NCI-H524 (cell line): ENCODE results near the gene NR3C1.

Experiments
- DNase-seq, 2 experiments: peaks; one replicate each; lab custom pipeline; 2025; lab: John Stamatoyannopoulos, UW

Gene NR3C1

DNA sequence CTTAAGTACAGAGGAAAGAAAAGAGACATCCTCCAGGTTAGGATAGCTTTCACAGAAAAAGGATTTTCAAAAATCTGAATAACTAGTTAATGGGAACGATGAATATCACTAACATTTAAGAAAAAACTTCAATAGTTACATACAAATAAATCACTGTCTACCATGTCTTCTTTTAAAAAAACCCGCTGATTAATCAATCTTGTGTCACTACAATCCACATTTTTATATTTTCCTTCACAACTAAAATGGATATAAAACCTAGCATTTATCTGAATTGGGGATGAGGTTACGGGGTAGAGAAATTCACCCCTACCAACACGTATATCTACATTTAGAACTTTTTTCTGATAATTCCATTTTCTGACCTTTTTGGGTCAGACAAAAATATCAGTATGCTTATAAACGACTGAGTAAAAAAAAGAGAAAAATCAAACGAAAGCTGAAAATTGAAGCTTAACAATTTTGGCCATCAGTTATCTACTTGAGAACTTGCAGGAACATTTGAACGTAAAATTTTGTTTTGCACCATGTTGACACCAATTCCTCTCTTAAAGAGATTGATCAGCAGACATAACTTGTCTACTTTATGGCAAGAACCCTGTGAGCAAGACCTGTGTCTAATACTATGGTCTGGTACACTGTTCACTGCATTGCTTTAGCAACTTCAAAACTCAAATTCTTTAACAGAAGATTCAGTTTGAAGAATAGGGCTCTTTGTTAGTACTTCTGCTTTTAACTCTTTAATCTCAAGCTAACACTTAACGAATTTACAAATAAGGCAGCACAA lies 4.8 kb downstream of the NR3C1 start:
- DNase-seq: no peak

DNA sequence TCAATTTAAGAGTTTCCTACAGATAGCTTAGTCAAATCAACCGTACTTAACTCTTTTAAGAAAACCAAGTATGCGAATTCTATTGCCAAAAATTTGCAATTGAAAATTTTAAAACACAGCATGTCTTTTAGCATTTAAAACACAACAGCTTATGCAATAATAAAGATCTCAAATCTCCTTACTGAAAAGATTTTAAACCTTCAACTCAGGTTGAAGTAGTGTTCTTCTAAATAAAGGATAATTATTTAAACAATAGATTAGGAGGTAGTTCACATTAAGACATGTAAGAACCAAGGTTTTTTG lies 5.5 kb downstream of the NR3C1 start:
- DNase-seq: no peak

DNA sequence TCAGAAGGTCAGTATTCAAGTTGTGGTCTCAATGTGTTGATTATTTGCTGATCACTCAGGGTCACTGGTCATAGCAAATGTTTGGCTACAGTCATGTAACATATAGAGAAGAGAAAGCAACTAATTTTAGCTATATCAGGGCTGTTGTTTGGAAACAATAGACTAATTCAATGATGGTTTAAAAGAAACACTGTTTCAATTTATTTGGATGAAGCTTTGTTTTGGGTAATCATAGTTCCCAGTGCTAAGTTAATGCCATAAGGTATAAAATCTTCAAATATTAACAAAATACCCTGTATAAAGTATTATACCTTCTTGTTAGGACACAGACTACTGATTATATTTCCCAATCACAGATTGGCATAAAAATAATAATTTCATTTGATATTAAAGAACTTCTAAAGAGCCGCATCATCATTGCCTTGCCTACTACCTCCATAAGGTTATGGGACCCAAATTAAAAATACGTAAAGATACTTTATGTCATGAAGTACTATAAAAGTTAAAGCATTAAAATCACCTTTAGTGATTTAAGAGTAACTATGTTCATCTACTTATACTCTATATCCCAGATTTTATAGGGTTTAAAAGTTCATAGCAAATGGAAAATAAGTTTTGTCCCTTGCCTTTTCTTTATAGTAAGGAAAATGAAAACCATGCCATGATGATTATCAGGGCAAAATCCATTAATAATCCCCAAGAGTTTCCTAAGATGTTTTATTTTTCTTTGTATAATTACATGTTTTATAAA lies 6.0 kb downstream of the NR3C1 start:
- DNase-seq: no peak

DNA sequence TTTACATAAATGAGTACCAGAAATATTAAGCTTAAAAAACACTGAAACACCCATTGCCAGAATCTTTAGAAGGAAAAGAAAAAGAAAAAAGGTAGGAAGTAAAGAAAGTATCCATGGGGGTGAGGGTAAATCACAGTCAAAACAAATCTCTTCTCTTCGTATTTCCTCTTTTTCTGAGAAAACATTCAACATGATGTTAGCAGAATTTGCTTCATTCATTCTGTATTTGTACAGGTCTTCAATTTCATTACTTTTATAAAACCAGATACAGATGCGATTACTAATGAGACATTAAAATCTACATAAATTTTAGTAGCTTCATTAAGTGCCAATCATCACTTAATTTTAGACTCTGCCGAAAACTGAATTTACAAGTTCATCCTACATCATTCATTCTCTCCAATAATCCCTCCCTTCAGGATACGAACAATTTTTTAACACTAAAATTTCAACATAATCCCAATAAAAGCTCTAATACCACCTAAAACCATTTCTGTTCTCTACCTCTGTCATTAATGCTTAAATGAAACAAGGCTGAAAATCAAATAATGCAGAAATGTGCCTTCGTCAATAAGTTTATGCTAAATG lies 7.0 kb downstream of the NR3C1 start:
- DNase-seq: no peak

DNA sequence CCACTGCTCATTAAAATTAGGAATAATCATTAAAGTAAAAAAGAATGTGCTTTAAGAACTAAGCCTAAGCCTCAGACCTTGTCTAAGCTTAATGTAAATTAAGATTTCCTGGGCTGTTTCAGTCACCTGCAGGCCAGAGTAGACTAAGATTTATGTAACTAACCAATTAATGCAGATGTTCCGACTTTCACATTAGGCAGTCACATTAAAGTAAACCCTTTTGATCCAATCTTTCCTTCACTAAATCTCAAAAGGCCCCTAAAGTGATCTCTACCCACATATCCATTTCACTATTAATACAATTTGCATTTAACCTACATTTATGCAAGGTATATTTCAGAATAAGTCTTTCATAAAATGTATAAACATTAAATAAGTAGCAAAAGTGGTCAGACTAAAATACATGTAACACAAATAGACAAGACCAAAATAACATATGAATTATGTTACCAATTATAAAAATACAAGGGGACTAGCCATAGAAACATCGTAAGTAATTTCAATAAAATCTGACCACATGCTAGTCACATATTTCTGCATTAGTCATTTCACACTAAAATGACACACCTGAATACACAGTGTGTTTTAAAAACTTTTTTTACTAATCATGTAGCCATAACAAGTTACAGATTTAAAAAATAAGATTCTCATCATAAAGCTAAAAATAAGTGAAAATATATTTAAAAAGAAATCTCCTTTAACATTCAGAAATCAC lies 7.7 kb downstream of the NR3C1 start:
- DNase-seq: peak in 1 of 2 experiments; percentile 16

DNA sequence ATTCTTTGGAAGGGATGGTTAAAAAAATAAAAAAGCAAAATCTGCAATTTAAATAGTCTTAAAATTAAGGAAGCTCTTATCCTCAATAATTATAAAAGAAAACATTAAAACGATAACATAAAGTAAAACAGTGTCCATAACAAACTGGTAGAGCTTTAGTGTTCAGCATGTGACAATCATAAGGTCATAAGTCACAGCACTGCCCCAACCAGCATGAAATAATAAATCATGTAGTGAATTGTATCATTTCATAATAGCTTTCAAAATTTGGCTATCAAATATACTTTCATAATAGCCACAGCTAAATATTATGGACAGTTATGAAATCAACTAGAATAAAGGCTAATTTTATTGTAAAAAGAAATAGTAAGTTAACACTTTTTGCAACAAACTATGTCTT lies 10.0 kb downstream of the NR3C1 start:
- DNase-seq: no peak

DNA sequence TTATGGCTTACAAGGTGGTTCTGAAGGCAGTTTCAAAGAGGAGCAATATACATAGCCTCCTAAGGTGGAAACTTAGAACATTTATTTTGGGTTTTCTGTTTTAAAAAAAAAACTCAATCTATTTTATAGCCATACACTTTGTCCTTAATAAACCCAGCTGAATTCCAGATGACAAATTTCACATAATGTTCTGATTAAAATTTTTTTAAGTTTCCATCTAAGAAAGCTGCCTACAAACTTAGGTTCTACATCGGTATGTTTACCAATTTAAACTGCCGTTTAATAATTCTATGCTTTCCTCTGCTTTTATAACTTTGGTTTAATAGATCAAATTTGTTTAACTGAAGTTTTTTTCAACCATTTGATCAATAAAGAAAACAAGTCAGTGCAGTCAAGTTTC lies 12.5 kb downstream of the NR3C1 start:
- no peak for DNase-seq

DNA sequence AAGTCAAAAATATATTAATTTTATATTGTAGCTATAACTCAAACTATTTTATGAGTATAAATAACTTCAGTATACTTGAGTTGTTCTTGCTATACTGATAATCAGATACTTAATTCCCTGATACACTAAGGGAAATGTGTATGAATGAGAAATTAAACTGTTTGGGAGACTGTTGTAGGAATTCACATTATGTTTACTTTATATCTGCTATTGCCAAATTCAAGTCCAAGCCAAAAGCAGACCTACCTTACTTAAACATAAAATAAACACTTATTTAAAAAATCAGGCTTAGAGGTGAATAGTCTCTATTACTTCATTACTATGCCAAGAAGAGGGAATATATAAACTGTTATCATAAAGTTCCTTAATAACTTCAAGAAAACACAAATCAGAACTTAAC lies 13.2 kb downstream of the NR3C1 start:
- no peak for DNase-seq

DNA sequence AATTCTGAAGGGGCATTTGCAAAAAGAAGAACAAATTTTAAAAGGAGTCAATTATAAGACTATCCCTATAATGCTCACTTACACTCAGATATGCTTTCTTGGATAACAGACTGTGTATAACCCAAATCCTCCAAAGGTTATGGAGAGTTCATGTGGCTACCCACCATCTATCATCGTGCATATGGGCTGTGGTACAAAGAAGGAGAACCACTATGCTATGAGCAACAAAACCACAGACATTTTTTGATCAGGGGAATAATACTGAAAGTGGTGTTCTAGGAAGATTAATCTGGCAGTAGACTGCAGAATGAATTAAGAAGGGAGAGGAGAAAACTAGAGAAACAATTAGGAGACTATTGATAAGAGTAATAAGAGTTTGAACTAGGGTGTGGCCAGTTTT lies 16.8 kb downstream of the NR3C1 start:
- DNase-seq: no peak

DNA sequence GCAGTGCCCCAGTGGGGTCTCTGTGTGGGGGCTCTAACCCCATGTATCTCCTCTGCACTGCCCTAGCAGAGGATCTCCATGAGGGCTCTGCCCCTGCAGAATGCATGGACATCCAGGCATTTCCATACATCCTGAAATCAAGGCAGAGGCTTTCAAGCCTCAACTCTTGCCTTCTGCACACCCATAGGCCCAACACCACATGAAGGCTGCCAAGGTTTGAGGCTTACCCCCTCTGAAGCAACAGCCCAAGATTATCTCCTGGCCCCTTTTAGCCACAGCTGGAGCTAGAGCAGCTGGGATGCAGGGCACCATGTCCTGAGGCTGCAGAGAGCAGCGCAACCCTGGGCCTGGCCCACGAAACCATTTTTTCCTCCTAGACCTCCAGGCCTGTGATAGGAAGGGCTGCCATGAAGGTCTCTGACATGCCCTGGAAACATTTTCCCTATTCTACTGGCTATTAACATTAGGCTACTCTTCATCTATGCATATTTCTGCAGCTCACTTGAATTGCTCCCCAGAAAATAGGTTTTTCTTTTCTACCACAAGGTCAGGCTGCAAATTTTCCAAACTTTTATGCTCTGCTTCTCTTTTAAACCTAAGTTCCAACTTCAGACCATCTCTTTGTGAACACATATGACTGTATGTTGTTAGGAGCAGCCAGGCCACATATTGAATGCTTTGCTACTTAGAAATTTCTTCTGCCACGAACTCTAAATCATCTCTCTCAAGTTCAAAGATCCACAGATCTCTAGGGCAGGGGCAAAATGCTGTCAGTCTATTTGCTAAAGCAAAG lies 18.4 kb downstream of the NR3C1 start:
- DNase-seq: no peak

DNA sequence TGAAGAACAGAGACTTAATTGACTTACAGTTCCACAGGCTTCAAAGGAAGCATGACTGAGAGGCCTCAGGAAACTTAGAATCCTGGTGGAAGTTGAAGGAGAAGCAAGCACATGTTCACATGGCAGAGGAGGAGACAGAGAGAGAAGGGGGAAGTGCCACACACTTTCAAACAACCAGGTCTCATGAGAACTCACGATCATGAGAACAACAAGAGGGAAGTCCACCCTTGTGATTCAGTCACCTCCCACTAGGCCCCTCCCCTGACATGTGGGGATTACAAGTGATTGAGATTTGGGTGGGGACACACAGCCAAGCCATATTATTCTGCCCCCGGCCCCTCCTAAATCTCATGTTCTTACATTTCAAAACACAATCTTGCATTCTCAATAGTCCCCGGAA lies 19.5 kb downstream of the NR3C1 start:
- DNase-seq: no peak

DNA sequence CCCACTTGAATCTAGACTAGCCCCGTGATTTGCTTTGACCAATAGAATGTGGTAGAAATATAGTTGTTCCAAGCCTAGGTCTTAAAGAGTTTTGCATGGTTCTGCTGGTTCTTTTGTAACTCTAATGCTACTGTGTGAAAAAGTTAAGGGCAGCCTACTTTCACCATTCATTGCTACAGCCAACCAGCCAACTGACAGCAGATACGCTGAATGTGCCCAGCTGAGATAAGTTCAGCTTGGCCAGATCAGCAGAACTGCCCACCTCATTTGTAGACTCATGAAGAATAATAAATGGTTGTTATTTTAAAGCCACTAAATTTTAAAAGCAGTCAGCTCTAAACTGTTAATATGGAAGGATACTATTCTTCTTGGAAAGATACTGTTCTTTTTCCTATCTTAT lies 23.9 kb downstream of the NR3C1 start:
- no peak for DNase-seq

DNA sequence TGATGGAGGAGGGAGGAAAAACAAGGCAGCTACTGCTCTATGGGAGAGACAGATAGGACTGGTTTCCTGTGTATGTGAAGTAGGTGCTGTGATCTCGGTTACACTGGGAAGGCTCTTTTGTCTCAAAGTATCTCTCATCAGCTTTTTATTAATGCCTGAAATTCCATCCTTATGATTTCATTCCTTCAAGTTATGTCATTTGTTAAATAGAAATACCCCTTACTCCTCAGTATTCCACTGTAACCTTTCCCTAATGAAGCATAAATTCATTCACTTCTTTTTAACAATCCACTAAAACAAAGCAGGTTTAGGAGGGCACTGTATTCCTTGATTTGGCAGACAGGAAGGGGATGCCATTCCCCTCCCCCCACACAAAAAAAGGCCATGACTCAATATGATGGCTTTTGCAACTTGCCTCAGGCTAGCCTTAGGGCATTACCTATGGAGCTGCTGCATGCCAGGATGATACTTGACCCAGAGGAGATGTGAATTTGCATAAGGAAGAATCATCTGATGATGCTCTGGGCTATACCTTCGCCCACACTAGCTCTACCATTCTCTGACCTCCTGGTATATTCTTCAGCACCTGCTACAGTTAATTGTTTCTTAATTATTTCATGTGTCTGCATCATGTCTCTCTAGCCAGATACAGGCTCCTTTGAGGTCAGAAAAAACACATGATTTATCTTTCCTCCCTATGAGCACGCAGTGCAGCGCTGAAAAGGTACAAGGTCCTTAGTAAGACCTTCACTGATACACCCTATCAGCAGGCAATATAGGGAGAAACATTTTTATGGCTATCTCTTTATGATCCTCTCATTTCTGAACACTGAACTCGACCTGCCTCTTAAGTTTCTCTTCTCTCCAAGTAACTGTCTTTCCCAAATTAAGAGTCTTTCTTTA lies 26.3 kb downstream of the NR3C1 start:
- no peak for DNase-seq

DNA sequence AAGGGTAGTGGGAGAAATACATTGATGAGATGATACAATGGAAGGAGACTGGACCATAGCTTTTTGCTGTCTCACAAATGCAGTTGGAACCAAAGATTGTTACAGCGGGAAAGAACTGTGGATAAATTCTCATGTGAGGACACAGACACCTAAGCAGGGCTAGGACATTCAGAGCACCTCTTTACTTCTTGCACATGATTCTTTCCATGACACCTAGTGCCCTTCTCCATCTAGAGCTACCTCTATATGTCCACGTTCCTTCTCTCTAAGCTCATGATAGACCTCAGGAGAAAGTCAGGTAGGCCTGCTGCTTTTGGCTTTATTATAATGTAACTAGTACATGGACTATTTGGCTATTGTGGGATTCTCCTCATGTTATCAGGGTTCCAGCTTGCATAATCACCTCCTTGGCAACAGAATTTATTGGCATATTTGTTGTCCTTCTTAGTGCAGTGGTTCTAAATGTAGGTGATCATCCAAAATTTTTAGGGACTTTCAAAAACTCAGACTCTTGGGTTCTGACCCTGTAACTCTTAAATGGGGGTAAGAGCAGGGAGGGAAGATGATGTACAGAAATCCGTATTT lies 27.2 kb downstream of the NR3C1 start:
- no peak for DNase-seq

DNA sequence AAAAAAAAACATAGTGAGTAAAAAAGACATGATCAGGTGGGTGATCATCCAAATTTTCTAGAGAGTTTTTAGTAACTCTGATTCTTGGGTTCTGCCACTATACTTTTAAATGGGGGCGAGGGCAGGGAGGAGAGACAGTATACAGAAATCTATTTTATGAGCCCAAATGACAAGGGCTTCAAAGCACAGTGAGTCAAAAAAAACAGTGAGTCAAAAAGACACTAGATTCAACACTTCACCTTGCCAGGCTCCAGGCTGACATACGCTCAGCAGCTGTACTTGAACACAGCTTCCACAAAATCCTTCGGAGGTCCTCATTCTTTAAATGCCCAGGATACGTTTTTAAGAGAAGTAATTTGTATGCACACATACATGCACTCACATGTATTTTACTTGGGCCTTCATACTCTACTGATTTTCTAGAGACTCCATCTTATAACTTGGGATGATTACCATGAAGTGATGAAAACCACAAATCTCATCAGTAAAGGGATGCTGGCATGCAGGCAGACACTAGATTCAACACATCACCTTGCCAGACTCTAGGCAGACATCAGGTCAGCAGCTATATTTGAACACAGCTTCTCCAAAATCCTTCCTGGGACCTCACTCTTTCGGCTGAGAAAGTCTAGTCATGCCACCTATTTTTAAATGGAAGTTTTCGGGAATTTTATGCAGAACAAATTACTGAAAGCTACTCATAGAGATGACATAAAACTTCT lies 28.8 kb downstream of the NR3C1 start:
- DNase-seq: no peak

DNA sequence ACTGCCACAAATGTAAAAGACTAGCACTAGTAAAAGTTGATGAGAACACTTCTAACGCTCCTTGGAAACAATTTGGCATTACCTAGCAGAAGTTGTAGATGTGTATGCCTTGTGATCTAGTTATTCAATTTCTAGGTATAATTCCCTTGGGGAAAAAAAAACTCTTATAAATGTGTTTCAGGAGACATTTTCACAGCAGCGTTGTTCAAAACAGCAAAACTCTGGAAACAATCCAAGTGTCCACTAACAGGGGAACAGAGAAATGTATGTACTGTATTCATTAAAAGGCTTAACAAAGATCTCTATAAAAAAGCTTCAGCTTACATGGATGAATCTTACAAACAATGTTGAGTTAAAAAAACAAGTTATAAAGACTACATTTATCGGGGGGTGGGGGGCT lies 30.4 kb downstream of the NR3C1 start:
- DNase-seq: no peak

DNA sequence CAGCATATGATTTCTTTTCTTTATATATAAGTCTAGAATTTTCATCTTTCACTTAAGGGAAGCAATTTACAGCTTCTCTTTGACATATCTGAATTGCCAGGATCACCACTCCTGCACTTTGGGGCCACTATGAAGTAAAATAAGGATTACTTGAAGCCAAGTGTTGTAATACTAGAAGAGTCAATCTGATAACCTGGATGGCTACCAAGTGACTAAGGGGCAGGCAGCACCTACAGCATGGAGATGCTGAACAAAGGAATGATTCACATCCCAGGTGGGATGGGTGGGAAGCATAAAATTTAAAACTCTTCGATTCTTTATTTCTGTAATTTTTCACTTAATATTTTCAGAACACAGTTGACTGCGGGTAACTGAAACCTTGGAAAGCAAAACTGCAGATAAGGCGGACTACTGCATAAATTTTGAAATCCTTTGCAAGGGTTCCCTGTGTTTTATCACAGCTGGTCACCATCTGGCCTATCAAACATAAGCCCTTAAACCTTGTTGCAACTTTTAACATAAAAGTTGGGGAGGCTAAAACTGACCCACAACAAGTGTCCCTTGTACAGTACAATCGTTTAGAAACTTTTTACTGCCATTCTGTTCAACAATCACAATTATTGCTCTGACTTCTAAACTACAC lies 31.2 kb downstream of the NR3C1 start:
- DNase-seq: peak; percentile 36 to 57

DNA sequence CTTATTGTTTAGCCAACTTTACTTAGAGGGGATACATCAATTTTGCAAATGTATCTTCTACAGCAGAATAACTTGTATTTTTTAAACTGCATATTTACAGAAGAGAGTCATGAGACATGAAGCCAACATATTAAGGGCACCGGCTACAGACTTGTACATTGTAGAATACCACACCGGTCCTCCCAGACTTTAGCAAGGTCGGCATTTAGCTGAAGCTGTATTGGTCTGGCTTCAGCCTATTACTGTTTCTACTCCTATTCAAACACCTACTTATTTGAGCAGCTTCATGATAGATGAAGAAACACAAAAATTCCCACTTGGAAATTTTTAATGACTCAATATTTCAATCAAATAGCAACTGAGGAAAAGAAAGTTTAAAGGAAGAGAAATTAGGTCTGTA lies 33.0 kb downstream of the NR3C1 start:
- no peak for DNase-seq

DNA sequence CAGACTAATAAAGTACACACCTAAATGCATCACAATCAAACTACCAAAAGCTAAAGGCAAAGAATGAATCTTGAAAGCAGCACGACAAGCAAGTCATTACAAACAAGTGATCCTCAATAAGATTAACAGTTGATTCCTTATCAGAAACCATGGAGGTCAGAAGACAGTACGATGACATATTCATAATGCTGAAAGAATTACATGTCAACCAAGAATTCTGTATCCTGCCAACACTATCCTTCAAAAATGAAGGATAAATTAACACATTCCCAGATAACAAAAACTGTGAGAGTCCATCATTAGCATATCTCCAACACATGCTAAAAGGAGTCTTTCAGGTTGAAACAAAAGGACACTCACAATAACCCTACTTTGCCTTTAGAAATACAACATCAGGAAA lies 39.4 kb downstream of the NR3C1 start:
- DNase-seq: no peak
